ENCODE measurements around the gene SLC35F6.

SLC35F6 gene

DNA sequence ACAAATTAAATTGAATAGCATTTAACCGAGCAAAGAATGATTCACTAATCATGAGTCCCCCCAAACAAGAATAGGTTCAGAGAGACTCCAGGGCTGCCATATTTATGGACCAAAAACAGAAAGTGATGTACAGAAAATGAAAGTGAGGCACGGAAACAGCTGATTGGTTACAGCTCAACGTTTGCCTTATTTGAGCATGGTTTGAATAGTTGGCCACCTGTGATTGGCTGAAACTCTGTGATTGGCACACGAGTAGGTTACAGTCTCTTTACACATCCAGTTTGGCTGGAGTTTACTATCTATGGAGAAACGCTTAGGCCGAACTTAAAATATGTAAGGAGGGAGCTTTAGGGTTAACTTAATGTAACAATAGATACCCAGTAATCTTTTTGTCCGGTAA is 56.8 kb downstream of the SLC35F6 start:
- intact Hi-C loops (cut with micrococcal nuclease): no loop called here
- H3K27me3 Mint-ChIP-seq: peaks cover 16% of the 10 kb centered on the region
- peaks cover 6% of the 10 kb centered on the region for H3K4me1 Mint-ChIP-seq (ENCODE audit: low read depth)
- no peak overlapping the region for H3K27ac Mint-ChIP-seq
- no peak overlapping the region for H3K4me3 Mint-ChIP-seq
- no peaks in the 10 kb centered on the region for H3K36me3 Mint-ChIP-seq (ENCODE audit: low read depth)
- no peaks in the 10 kb centered on the region for H3K9me3 Mint-ChIP-seq

- intact Hi-C loops (cut with micrococcal nuclease): no loop called here
Measured at GRCh38 chr2:26822877-26823276, 58.8 kb downstream of the SLC35F6 start.

More at GRCh38 chr2:26822877-26823276, 58.8 kb downstream of the SLC35F6 start:
- H3K27ac Mint-ChIP-seq: no peak overlapping the region
- no peak overlapping the region for H3K4me3 Mint-ChIP-seq
- no peaks in the 10 kb centered on the region for H3K4me1 Mint-ChIP-seq (ENCODE audit: low read depth)
- H3K27me3 Mint-ChIP-seq: peaks cover 7% of the 10 kb centered on the region
- H3K9me3 Mint-ChIP-seq: no peaks in the 10 kb centered on the region
- H3K36me3 Mint-ChIP-seq (ENCODE audit: low read depth): no peaks in the 10 kb centered on the region

Data from dendritic cell treated with granulocyte-macrophage colony-stimulating factor and Interleukin-4, amounts not matched to agents 40 ng/mL and 50 ng/mL, for 4 days (primary cell).